GM19023 (cell line): ENCODE results near the gene TNFRSF1B.
A peak's percentile ranks its signal among the peaks of the same experiment; 100 is the strongest.

Experiments used
- ATAC-seq: cut with Tn5 transposase; IDR thresholded peaks from one replicate; pipeline ENCODE4 v1.9.1; 2021; ENCODE audit warnings: mild to moderate bottlenecking, moderate library complexity; ENCODE audit not compliant: unreplicated experiment

The TNFRSF1B gene

GRCh38 chr1:12166834-12167492 is at the start of gene TNFRSF1B:
TNFRSF1B (plus strand) TSS chr1:12166991; CDS start chr1:12167092, 101 bp downstream.
- ATAC-seq: peak; percentile 39

- ATAC-seq: no peak
These were observed 45.4 kb upstream of the TNFRSF1B start for GRCh38 chr1:12121212-12122003.

- no peak for ATAC-seq
These were observed 43.6 kb upstream of the TNFRSF1B start for GRCh38 chr1:12123172-12123571.

GRCh38 chr1:12124693-12125421 is 41.9 kb upstream of the TNFRSF1B start:
- ATAC-seq: no peak

- ATAC-seq: no peak
These were observed 41.1 kb upstream of the TNFRSF1B start for GRCh38 chr1:12125422-12126355.

- no peak for ATAC-seq
These were observed 40.0 kb upstream of the TNFRSF1B start for GRCh38 chr1:12126781-12127180.

- ATAC-seq: no peak
These were observed 39.5 kb upstream of the TNFRSF1B start for GRCh38 chr1:12127206-12127810.

- ATAC-seq: no peak
These were observed 38.7 kb upstream of the TNFRSF1B start for GRCh38 chr1:12128120-12128519.

GRCh38 chr1:12129624-12130023 is 37.2 kb upstream of the TNFRSF1B start:
- ATAC-seq: no peak

GRCh38 chr1:12130466-12131130 is 36.2 kb upstream of the TNFRSF1B start:
- ATAC-seq: no peak

- no peak for ATAC-seq
These were observed 34.7 kb upstream of the TNFRSF1B start for GRCh38 chr1:12132078-12132477.

- ATAC-seq: no peak
These were observed 32.1 kb upstream of the TNFRSF1B start for GRCh38 chr1:12134716-12135115.

- no peak for ATAC-seq
These were observed 31.2 kb upstream of the TNFRSF1B start for GRCh38 chr1:12135612-12136011.

GRCh38 chr1:12136916-12137610 is 29.7 kb upstream of the TNFRSF1B start:
- no peak for ATAC-seq

- ATAC-seq: no peak
These were observed 28.3 kb upstream of the TNFRSF1B start for GRCh38 chr1:12138196-12139168.

GRCh38 chr1:12140016-12140415 is 26.8 kb upstream of the TNFRSF1B start:
- ATAC-seq: no peak

GRCh38 chr1:12140515-12141162 is 26.2 kb upstream of the TNFRSF1B start:
- ATAC-seq: no peak
